Measurements from ENCODE around the gene SNTG2.

The SNTG2 gene

DNA sequence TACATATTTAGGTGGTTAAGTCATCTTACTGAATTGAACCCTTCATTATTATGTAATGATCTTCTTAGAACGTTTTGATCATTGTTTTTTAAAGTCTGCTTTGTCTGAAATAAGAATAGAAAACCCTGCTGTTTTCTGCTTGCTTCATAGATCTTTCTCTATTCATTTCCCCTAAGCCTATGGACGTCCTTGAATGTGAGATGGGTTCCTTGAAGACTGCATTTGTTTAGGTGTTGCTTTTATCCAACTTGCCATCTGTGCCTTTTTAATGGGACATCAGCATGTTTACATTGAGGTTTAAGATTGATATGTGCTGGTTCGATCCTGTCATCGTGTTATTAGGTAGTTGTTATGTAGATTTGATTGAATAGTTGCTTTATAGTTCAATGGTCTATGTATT lies 95.4 kb downstream of the SNTG2 start:
- in situ Hi-C loops (cut with MboI; ENCODE audit: low sequenced_read_pairs): no loop called here

DNA sequence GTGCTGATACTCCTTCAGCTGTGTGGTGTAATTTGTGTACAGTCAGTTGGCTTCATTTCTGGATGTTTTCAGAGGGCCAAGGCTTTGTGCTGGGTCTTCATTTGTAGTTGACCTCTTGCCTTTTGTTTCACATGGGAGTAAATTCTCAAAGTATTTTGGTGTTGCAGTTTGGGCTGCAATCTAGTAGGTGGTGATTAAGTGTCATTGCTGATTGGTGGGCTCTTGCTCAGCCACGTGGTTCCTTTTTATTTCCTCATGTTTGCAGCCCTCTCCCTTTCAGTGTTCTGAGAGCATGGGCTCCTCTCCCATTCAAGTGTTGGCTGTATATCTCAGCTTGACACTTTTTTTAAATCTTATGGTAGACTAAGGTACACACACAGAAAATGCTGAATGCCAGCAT lies 96.8 kb downstream of the SNTG2 start:
- in situ Hi-C loops (cut with MboI; ENCODE audit: low sequenced_read_pairs): no loop called here

DNA sequence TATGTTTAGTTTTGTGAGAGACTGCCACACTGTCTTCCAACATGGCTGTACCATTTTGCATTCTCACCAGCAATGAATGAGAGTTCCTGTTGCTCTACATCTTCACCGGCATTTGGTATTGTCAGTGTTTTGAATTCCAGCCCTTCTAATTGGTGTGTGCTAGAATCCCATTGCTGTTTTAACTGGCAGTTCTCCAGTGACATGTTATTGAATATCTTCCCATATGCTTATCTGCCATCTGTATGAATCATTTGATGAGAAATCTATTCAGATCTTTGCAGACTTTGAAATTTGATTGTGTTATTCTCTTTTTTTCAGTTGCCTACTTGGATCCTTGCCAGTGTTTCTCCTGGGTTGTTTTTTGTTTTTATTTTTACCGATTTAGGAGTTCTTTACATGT lies 99.0 kb downstream of the SNTG2 start:
- in situ Hi-C loops (cut with MboI; ENCODE audit: low sequenced_read_pairs): no loop called here

DNA sequence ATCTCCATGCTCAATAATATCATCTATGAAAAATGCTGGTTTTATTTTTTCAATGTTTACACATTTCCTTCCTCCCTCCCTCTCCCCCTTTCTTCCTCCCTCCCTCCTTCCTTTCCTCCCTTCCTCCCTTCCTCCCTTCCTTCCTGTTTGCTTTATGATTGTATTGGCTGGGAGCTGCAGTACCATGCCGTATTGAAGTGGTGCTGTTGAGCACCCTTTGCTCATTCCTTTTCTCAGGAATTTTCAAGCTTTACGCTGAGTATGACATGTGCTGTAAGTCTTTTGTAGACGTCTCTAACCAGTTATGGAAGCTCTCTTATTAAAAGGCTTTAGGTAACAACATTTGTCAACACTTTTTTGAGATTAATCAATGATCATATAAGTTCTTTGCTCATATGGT lies 100.4 kb downstream of the SNTG2 start:
- in situ Hi-C loops (cut with MboI; ENCODE audit: low sequenced_read_pairs): no loop called here

DNA sequence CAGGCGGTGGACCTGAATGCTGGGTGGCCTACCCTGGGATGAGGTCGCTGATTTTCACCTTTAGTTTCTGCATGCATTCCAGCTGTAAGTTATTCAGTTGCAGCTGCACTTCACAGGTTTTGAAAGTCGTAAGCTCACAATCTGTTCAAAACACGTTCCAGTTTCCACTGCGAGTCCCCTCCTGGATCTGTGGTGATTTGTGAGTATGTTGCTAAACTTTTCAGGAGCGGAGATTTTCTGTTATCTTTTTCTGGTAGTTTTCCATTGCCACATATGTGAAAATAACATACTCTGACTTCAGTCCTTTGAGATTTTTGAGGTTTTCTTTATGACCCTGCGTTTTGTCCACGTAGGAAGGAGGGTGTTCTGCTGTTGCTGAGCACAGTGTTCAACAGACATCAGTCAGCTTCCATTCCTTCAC lies 102.1 kb downstream of the SNTG2 start:
- in situ Hi-C loops (cut with MboI; ENCODE audit: low sequenced_read_pairs): no loop called here

DNA sequence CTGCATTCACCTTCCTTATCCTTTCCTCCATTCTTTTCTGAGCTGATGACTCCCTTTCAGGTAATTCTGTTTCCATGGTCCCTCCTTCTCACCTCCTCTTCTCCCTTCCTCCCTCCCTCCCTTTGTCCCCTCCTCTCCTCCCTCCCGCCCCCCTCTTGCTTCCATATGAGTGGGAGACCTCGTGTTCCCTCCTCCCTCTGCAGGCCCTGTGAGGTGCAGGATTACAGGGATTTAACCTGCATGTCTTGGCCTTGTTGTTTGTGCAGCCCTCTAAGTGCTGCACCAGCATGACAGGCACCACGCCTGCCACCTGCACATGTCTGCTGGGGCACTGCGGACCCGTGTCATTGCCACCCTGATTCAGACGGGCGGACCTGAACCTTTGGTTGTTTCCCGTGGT lies 103.1 kb downstream of the SNTG2 start:
- in situ Hi-C loops (cut with MboI; ENCODE audit: low sequenced_read_pairs): no loop called here

DNA sequence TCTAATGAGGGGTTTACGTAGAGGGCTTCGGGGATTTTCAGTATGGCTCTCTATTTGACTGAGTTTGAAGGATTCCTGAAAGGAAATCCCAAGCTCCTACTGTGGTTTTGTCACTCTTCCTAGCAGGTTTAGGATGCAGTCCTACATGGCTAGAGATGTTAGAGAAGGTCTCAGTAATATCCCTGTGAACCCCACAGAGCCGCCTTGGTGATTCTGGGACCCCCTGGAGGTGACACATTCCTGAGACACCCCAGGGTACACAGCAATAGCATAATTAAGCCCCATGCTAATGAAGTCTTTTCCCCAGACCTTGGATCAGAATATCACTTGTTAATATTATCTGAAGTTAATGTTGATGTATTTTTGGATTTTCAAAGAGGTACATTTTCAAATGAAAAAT lies 103.8 kb downstream of the SNTG2 start:
- in situ Hi-C loops (cut with MboI; ENCODE audit: low sequenced_read_pairs): no loop called here

DNA sequence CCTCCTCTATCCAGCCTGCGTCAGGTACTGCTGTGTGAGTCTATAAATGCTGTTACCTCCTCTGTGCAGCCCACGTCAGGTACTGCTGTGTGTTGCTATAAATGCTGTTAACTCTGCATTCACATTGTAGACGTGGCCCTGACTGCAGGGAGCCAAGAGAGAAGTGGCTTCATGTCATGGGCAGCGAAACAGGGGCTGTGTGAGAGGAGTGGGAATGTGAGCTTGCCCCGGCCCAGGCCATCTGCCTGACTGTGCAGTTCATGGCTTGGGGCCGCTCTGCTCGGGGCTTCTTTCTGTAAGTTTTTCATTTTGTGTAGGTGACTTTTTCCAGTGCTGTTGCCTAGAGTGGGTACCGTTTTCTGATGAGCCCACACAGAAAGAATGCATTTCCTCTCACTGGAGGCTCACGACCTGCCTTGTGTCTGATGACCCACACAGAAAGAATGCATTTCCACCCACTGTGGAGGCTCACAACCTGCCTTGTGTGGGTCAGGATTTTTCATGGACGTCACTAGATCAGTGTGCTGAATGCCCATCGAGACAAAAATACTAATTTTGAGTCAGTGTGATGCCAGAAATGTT lies 104.5 kb downstream of the SNTG2 start:
- in situ Hi-C loops (cut with MboI; ENCODE audit: low sequenced_read_pairs): no loop called here

DNA sequence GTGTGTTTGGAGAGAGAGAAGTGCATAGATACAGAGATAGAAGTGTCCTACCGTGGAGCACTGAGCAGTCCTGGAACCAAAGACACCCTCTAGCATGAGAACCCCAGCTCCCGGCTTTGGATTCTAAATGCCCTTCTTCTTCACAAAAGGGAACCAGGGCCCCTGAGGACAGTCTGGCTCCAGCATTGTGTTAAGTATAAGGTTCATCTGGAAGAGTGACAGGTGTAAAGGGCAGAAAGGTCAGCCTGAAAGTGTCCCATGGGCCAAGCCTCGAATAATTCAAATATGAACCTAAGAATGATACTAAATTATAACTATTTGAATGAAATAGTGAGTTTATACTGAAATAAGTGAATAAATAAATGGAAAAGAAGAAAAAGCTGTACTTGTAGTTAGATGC lies 109.7 kb downstream of the SNTG2 start:
- in situ Hi-C loops (cut with MboI; ENCODE audit: low sequenced_read_pairs): no loop called here

DNA sequence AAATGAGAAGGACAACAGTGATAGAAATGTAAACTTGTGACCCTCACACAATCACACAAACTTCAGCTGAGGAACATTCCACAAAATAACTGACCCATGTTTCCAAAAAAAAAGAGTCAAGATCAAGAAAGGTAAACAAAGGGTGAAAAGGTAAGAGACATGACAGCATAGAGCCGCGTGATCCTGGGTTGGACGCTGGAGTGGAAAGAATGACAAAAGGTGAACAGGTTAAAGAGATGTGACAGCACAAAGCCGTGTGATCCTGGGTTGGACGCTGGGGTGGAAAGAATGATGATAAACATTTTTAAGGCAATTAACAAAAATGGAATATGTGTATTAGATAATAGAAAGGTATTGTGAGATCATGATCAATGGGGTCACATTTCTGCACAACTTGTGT lies 110.3 kb downstream of the SNTG2 start:
- in situ Hi-C loops (cut with MboI; ENCODE audit: low sequenced_read_pairs): no loop called here

DNA sequence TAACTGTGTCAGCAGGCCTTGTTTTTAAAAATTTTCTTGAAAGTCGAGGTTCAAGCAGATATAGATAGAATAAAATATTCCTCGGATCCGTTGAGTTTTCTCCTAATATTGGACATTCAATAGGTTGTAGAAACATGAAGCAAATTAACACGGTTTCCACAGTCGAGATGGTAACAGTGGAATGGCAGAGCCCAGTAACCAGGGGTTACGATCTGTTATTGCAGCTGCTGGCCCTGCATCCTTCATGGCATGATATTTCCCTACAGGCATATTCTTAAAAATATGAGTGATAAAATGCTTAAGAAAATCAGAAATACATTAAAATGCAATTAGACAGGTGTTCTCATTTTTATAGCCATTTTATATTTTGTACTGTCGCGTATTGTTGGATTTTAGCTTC lies 117.6 kb downstream of the SNTG2 start:
- in situ Hi-C loops (cut with MboI; ENCODE audit: low sequenced_read_pairs): no loop called here

DNA sequence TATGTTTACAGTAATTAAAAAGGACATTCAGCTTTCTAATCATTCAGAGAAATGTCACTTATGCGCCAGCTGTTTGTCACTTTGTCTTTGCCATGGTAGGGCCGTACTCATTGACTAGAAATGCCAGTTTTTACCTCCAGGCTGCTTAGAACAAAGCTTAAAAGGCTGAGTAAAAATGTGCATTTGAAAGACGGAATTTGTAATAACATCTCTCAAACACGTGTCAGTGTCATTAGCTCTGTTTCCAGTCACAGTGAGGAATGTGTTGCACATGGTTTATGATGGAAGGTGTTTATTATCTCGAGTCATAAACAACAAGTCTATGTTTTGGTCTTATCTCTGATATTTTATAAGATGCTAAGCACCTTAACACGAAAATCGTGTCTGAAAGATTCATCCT lies 118.2 kb downstream of the SNTG2 start:
- in situ Hi-C loops (cut with MboI; ENCODE audit: low sequenced_read_pairs): no loop called here

DNA sequence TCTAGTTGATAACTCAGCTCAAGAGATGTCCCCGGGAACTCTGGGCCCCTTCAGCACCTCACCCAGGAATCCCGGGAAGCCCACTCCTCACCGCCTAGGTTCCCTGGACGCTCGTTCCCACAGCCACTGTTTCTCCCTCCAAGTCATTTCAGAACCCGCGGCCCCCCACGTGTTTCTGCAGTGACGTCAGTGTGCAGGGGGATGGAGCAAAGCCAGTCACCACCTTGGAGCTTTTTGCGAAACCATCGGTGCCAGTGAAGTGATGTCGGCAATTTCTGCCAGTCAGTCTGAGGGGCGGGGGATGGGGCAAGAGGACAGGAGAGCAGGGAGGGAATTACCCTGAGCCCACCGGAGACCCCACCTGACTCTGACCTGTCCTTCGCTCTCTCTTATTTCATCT lies 119.2 kb downstream of the SNTG2 start:
- in situ Hi-C loops (cut with MboI; ENCODE audit: low sequenced_read_pairs): no loop called here

DNA sequence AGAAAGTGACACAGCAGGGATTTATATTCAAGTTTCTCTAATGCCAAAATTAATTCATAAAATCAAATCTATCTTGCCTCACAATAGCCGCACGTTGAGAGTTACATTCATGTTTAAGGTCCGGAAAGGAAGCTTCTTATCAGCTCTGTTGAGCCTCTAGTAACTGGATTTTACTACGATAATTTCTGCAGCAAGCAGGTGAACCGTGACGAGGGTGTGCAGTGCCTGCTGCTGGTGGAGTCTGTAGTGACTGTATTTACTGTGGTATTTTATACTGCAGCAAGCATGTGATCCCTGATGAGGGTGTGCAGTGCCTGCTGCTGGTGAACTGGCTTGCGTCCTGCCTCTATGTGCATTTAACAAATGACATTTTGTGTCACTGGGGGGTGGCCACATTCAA lies 120.0 kb downstream of the SNTG2 start:
- in situ Hi-C loops (cut with MboI; ENCODE audit: low sequenced_read_pairs): no loop called here

DNA sequence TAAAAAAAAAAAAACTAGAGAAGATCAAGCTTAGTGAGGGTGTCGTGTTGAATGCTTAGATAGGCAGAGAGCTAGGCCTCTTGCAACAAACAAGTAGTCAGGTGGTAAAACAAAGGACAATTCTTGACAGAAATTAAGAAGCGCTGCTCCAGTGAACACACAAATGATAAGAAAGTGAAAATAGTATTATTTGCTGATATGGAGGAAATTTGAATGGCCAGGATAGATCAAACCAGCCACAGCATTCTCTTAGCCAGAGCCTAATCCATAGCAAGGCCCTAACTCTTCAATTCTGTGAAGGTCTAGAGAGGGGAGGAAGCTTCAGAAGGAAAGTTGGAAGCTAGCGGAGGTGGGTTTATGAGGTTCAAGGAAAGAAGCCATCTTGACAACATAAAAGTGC lies 121.0 kb downstream of the SNTG2 start:
- in situ Hi-C loops (cut with MboI; ENCODE audit: low sequenced_read_pairs): no loop called here

DNA sequence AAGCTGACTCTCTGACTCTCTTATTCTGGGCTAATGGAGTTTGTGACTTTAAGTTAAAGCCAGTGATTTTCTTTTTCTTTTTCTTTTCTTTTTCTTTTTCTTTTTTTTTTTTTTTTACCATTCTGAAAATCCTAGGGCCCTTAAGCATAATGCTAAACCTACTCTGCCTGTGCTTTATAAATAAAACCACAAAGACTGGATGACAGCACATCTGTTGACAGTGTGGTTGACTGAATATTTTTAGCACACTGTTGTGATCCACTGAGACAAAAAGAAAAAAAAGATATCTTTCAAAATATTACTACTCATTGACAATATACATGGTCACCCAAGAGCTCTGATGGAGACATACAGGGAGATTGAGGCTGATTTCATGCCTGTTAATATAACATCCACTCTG lies 121.6 kb downstream of the SNTG2 start:
- in situ Hi-C loops (cut with MboI; ENCODE audit: low sequenced_read_pairs): no loop called here

DNA sequence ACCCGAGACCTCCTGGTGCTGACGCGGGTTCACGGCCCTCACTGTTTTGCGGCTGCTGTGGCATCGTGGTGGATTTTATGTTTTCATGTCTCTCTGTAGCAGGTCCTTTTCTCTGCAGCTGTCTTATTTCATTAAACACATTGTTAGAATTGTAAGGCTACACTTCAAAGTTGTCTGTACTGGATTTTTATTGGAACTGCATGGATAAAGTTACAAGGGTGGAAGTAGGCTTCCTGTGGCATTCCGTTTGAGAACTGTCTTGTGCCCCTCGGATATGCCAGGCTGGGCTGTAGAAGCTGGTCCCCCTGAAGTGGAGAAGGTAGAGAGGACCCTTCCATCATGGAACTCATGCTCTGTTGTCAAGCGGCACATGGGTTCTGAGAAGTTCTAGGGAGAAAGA lies 127.3 kb downstream of the SNTG2 start:
- in situ Hi-C loops (cut with MboI; ENCODE audit: low sequenced_read_pairs): no loop called here

DNA sequence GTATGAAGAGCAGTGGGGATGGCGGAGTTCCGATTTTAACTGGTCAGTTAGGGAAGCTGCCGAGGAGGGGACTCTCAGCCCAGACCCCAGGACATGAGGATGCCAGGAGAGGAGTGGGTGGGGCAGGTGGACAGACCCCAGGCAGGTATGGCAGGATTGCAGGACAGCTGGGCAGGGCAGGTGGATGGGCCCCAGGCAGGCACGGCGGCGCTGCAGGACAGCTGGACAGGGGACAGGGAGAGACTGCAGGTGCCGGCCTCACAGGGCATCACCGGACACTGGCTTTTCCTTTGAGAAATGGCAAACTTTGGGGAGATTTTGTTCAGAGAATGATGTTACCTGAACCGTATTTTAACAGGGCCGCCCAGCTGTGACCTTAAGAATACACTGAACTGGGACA lies 127.7 kb downstream of the SNTG2 start:
- in situ Hi-C loops (cut with MboI; ENCODE audit: low sequenced_read_pairs): no loop called here

DNA sequence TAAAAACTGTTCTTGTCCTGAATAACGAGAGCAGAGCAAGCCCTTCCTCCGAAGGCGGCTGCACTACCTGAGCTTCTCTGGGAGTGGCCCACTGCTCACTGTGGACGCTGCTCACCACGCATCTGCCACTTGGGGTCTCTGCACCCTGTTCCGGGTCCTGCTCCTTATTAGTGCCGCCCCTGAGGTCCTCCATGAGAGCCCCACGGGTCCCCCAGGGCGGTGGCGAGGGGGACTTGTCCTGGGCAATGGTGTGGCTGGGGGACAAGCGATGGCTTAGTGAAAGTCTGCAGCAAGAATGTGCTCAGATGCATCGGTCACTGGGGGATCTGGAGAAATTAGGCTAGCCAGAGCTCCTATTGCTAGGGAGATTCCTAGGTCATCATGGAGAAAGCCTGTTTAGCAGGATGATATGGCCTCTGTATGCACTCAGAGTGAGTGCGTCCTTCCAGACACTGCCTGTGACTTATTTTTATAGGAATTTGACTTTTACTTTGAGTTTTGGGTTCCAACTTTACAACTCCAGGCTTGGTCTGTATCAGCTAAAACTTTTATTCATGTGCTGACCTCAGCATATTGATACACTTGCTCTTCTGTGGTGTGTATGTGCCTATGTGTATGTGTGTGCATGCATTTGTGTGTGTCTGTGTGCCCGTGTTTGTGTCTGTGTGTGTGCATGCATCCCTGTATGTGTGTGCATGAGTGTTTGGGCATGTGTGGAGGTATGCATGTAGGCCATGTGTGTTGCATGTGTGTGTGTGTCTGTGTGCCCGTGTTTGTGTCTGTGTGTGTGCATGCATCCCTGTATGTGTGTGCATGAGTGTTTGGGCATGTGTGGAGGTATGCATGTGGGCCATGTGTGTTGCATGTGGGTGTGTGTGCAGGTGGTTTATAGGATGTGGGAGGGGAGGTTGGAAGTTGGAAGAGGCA lies 129.5 kb downstream of the SNTG2 start:
- in situ Hi-C loops (cut with MboI; ENCODE audit: low sequenced_read_pairs): no loop called here

DNA sequence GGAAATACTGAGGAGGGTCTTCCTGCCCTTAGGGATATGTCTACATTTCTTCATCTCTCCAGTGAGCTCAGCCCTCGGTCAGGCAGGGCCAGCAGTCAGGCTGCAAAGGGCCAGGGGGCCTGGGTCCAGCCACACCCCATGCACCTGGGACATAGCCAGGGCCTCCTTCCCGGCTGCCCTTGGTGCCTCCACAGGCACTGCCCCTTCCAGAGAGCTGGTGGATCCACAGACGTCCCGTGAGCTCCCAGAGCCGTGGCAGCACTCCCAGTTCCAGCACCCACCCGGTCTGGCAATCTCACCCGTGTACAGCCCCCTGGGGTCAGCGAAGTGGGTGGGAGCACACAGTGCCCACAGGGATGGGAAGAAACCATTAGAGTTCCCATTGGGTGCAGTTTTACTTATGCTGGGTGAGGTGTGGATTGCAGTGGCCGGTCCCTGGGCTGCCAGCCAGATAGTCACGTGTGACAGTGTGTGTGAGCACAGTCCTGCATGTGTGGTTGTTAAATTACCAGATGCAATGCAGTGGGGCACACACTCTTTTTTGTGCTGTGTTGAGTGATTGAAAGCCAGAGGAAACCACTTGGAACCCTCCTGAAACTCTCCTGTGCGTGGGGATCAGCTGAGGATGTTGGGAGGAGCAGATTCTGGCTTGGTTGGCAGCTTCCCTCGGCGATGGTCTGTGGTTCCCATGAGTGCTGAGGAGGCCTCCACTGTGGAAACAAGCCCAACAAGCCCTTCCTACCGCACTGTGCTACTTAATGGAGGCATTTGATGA lies 131.0 kb downstream of the SNTG2 start:
- in situ Hi-C loops (cut with MboI; ENCODE audit: low sequenced_read_pairs): no loop called here

DNA sequence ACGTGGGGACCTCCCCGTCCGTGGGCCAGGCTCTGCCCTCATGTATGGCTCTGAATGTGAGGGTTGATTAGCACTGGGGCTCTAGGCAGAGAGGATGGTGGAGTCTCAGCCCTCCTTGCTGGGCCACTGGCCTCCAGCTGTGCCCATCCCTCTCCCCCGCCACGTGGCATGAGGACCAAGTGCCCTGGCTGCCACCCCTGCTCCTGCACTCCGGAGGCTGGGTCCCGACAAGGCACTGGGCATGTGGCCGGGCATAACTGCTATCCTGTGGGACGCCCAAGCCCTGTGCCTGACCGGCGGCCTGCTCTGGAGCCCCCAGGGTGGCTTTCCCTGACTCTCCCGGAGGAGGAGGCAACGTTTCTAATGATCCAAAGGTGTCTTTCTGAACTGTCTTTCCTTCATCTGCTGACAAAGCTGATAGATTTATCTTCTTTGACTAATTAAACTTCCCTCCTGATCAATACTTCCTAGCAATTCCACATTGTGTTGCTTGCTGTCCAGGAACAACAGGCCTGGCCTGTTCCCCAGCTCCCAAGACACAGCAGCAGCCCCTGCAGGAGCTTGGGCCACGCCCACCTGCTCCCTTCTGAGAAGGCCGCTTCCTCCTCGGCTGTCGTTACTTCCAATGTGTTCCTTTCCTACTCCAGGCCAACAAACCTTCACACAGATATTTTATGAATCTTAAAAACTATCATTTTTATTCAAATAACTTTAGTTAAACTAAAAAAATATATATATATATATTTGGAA lies 132.0 kb downstream of the SNTG2 start:
- in situ Hi-C loops (cut with MboI; ENCODE audit: low sequenced_read_pairs): no loop called here

All from HL-60/S4 (cell line).